ENCODE data around the gene CBX1. TPM values are rescaled to one million over a fixed set of nuclear protein-coding genes. Genes with fewer than 3 reads are reported as not detected.

CBX1 gene
- total and polyA plus RNA-seq, 7 donors = 26.8 to 37.4 (median 32.8) TPM

GRCh38 chr17:48131216-48131824 is 30.0 kb upstream of the CBX1 start:
- TF ChIP-seq, protein P1, sequence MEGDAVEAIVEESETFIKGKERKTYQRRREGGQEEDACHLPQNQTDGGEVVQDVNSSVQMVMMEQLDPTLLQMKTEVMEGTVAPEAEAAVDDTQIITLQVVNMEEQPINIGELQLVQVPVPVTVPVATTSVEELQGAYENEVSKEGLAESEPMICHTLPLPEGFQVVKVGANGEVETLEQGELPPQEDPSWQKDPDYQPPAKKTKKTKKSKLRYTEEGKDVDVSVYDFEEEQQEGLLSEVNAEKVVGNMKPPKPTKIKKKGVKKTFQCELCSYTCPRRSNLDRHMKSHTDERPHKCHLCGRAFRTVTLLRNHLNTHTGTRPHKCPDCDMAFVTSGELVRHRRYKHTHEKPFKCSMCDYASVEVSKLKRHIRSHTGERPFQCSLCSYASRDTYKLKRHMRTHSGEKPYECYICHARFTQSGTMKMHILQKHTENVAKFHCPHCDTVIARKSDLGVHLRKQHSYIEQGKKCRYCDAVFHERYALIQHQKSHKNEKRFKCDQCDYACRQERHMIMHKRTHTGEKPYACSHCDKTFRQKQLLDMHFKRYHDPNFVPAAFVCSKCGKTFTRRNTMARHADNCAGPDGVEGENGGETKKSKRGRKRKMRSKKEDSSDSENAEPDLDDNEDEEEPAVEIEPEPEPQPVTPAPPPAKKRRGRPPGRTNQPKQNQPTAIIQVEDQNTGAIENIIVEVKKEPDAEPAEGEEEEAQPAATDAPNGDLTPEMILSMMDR (IDR thresholded peaks at IDR 0.05) = peak; percentile 69 to 79 (median 78)
- TF ChIP-seq EP300 (IDR thresholded peaks at IDR 0.05) = no peak
- intact Hi-C loops (cut with DNase I) = loop anchor here (1.0 to 10.0 kb wide), 3 partner anchors 57 to 287 kb away; partner anchors contain the start of gene SCRN2

DNA sequence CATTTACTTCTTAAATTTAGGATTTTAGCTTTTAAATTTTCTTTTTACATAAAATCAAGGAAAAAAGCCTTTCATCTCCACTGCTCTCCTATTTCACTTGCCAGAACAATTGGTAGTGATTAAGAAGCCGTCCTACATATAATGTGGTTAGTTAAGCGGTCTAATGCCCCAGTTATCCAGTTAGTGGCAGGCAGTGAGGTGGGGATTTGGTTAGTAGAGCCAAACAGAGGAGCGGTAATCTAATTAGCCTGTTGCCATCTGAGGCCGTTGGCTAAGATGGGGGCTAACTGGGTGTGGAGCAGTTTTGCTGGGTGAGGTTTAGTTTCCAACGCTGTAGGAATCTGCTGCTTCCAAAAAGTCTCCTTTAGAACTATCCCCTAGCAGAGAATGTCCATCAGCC is 28.7 kb upstream of the CBX1 start:
- Histone ChIP-seq H3K36me3 (peaks cover 0 to 21% (median 0%) of the 10 kb centered on the region in 4 donors), H3K4me3 (no peak overlapping the region), H3K9me3 (no peaks in the 10 kb centered on the region), H3K27me3 (no peaks in the 10 kb centered on the region), H3K27ac (no peak overlapping the region), H3K4me1 (no peaks in the 10 kb centered on the region)
- intact Hi-C loops (cut with DNase I) = loop anchor here (2.0 to 10.0 kb wide), 2 partner anchors 55 to 285 kb away; partner anchors contain the start of gene SCRN2
- no peak for DNase-seq
- WGBS, 2 donors = 60 to 64% methylated on average over 5 of the region's 5 CpGs
- TF ChIP-seq, protein P1 (IDR thresholded peaks at IDR 0.05) = no peak
- no peak for TF ChIP-seq EP300 (IDR thresholded peaks at IDR 0.05)

More at GRCh38 chr17:48131216-48131824, 30.0 kb upstream of the CBX1 start:
- peak; percentile 70 for DNase-seq
- Histone ChIP-seq H3K36me3 (peaks cover 0 to 9% (median 0%) of the 10 kb centered on the region in 4 donors), H3K4me3 (no peak overlapping the region), H3K27me3 (no peaks in the 10 kb centered on the region), H3K9me3 (no peaks in the 10 kb centered on the region), H3K4me1 (no peaks in the 10 kb centered on the region), H3K27ac (no peak overlapping the region)
- WGBS, 2 donors = 51 to 56% methylated on average over 4 of the region's 4 CpGs

DNA sequence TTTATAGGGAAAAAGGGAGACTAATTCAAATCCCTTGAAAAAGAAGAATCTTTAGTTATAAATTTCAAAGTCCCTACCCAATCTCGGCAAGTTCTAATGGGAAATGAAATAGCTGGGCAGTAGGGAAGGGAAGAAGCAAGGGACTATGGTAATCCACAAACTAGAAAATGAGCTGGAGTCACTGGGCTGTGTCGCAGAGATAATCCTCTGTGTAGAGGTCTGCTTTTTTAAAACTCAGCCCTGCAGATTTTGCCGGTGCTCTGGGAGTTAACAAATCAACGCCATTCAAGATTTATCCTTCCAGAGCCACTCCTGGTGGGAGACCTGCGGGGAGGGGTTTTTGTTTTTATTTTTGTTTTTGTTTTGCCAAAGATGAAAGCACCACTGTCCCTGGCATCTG is 27.1 kb upstream of the CBX1 start:
- intact Hi-C loops (cut with DNase I) = no loop called here
- TF ChIP-seq POLR2A (IDR thresholded peaks at IDR 0.05) = no peak
- no peak for TF ChIP-seq EP300 (IDR thresholded peaks at IDR 0.05)
- no peak for TF ChIP-seq POLR2AphosphoS5 (IDR thresholded peaks at IDR 0.05)
- TF ChIP-seq, protein P1 (IDR thresholded peaks at IDR 0.05) = no peak
- WGBS, 2 donors = 61 to 64% methylated on average over 5 of the region's 5 CpGs

DNA sequence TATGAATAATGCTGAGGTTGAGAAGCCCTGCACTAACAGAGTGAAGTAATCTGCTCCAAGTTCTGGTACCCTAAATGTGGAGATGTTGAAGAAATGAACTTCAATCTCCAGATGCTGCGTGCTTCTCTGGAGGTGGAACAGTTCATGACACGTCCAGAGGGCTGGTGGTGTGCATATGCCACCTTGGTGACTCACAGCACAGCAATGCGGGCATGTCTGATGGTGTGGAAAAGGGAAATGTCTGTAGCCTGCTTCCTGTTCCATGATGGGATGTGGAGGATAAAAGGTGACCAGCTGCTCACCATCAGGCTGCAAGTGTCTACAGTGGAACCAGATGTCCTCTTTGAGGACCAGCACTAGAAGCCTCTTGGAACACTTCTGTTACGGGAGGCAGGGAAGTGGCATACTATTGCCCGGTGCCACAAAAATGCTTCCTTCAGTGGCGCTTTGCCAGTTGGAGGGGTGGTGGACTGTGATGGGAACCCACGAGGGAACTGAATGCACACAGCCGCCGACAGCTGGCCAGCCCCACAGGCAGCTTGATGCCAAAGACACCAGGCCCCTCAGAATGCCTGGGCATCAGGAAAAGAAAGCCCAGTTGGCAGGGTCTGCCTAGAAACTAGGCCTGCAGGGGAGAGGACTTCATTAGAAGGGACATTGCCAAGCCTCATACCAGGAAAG is 26.2 kb upstream of the CBX1 start:
- WGBS, 2 donors = 81 to 84% methylated on average over 9 of the region's 9 CpGs
- no peak overlapping the region for H3K27ac ChIP-seq
- H3K36me3 ChIP-seq = peaks cover 5 to 41% (median 8%) of the 10 kb centered on the region in 4 donors
- no peak for DNase-seq
- intact Hi-C loops (cut with DNase I) = no loop called here
- no peaks in the 10 kb centered on the region for H3K4me1 ChIP-seq
- H3K4me3 ChIP-seq = no peak overlapping the region
- H3K27me3 ChIP-seq = no peaks in the 10 kb centered on the region
- no peaks in the 10 kb centered on the region for H3K9me3 ChIP-seq
- TF ChIP-seq EP300 (IDR thresholded peaks at IDR 0.05) (no peak), POLR2AphosphoS5 (IDR thresholded peaks at IDR 0.05) (no peak), POLR2A (IDR thresholded peaks at IDR 0.05) (no peak)
- TF ChIP-seq, protein P1 (IDR thresholded peaks at IDR 0.05) = no peak

More for the DNA sequence above, 27.1 kb upstream of the CBX1 start:
- Histone ChIP-seq H3K4me1 (no peaks in the 10 kb centered on the region), H3K27me3 (no peaks in the 10 kb centered on the region), H3K9me3 (no peaks in the 10 kb centered on the region), H3K4me3 (no peak overlapping the region), H3K36me3 (peaks cover 0 to 32% (median under 1%) of the 10 kb centered on the region in 4 donors), H3K27ac (no peak overlapping the region)
- DNase-seq = no peak
